Keratinocyte (primary cell): ENCODE measurements around the gene ANKRD39. TPM values are rescaled to one million over a fixed set of nuclear protein-coding genes. Genes with fewer than 3 reads are reported as not detected.

Experiments
- DNase-seq: peaks from one replicate; pipeline ENCODE4 v3.0.0-alpha.2; 2011; ENCODE audit warnings: low read depth, missing footprints, low spot score
- FAIRE-seq: peaks from 2 replicates; lab custom pipeline; 2011; peaks lifted over from hg19 to GRCh38; lab: Jason Lieb, UNC
- H2AFZ ChIP-seq: 2 replicates; pipeline ENCODE4 v1.6.0; 2012; ENCODE audit warnings: low read length, control low read depth, inconsistent platforms; ENCODE audit not compliant: control insufficient read depth
- H3K27ac ChIP-seq: 2 replicates; pipeline ENCODE4 v1.5.1; 2011; ENCODE audit warnings: low read length; ENCODE audit not compliant: control insufficient read depth, insufficient read depth
- H3K27me3 ChIP-seq: 3 replicates; pipeline ENCODE4 v1.6.0; 2011; ENCODE audit warnings: low read length; ENCODE audit not compliant: control insufficient read depth, insufficient read depth; ENCODE audit errors: extremely low read depth
- H3K36me3 ChIP-seq, 2 experiments: 2 replicates in 1 of 2; 3 replicates in 1 of 2; pipeline ENCODE4 v1.5.1; 2011; ENCODE audit warnings: low read length in 2 of 2, mild to moderate bottlenecking in 1 of 2; ENCODE audit not compliant: control insufficient read depth in 2 of 2, insufficient read depth in 2 of 2; ENCODE audit errors: extremely low read depth in 1 of 2
- H3K4me1 ChIP-seq: 3 replicates; pipeline ENCODE4 v1.5.1; 2011; ENCODE audit warnings: low read length; ENCODE audit not compliant: control insufficient read depth, insufficient read depth; ENCODE audit errors: extremely low read depth
- H3K4me2 ChIP-seq: 3 replicates; pipeline ENCODE4 v1.6.0; 2011; ENCODE audit warnings: low read depth, low read length; ENCODE audit not compliant: control insufficient read depth, insufficient read depth; ENCODE audit errors: extremely low read depth
- H3K4me3 ChIP-seq, 3 experiments: fragments of 200-600 bp in 1 of 3; sonication (generic) in 1 of 3; 2 replicates in 2 of 3; 3 replicates in 1 of 3; pipeline ENCODE4 v1.5.1; 2011 to 2016; ENCODE audit warnings: low read length in 3 of 3, mild to moderate bottlenecking in 3 of 3, control low read depth in 2 of 3, inconsistent platforms in 1 of 3, low read depth in 1 of 3, mixed read lengths in 1 of 3, mixed run types in 1 of 3, moderate library complexity in 1 of 3; ENCODE audit not compliant: control insufficient read depth in 2 of 3, insufficient read depth in 2 of 3; ENCODE audit errors: extremely low read depth in 1 of 3
- H3K79me2 ChIP-seq: 2 replicates; pipeline ENCODE4 v1.6.0; 2012; ENCODE audit warnings: low read length; ENCODE audit not compliant: control insufficient read depth, insufficient read depth
- H3K9ac ChIP-seq: 3 replicates; pipeline ENCODE4 v1.6.0; 2011; ENCODE audit warnings: low read length; ENCODE audit not compliant: control insufficient read depth, insufficient read depth; ENCODE audit errors: extremely low read depth
- H3K9me1 ChIP-seq: 3 replicates; pipeline ENCODE4 v1.6.0; 2011; ENCODE audit warnings: low read length; ENCODE audit not compliant: control insufficient read depth, insufficient read depth; ENCODE audit errors: extremely low read depth
- H3K9me3 ChIP-seq: 2 replicates; pipeline ENCODE4 v1.5.1; 2012; ENCODE audit warnings: low read depth, low read length; ENCODE audit not compliant: control insufficient read depth
- H4K20me1 ChIP-seq: 3 replicates; pipeline ENCODE4 v1.6.0; 2011; ENCODE audit warnings: low read length; ENCODE audit not compliant: control insufficient read depth, insufficient read depth; ENCODE audit errors: extremely low read depth
- EZH2 ChIP-seq: IDR thresholded peaks from one replicate; pipeline ENCODE4 v1.6.1; 2012; ENCODE audit warnings: inconsistent platforms, mild to moderate bottlenecking, low read length, moderate library complexity
- dilution Hi-C: fragments of 300-500 bp; cut with MboI; formaldehyde crosslinking; loops from one replicate; pipeline ENCODE4 v1.7.0; 2020; ENCODE audit warnings: low sequenced_read_pairs; ENCODE audit not compliant: extremely low pct_ligation_motif_present
- polyA plus RNA-seq, 5 experiments: library from polyadenylated mRNA; depleted of rRNA in 3 of 5; stranded (reverse) in 3 of 5; stranded (forward) in 1 of 5; unstranded in 1 of 5; fragments of >200 nt; gene quantifications; 1 replicate in 1 of 5; 2 replicates in 3 of 5; 3 replicates in 1 of 5; pipeline versions ENCODE4 v1.2.1 to v1.2.3, GENCODE V29; 2011 to 2012; ENCODE audit warnings: missing spikeins in 2 of 5, low read depth in 1 of 5, low replicate concordance in 1 of 5
- TF ChIP-seq, protein P1 (sequence below), 3 experiments: IDR thresholded peaks in 1 of 3; conservative IDR thresholded peaks in 1 of 3; optimal IDR thresholded peaks in 1 of 3; 2 replicates in 2 of 3; 3 replicates in 1 of 3; pipeline versions ENCODE3 to v1.5.1; 2011; ENCODE audit warnings: low read length in 3 of 3, mild to moderate bottlenecking in 3 of 3, moderate library complexity in 2 of 3, control low read depth in 1 of 3, inconsistent platforms in 1 of 3; ENCODE audit not compliant: insufficient read depth in 2 of 3; ENCODE audit errors: extremely low read depth in 1 of 3

Gene ANKRD39
- polyA plus RNA-seq, 1 donor (not counting 4 experiments of a cell fraction or from before 2014, with no cell fraction given) = 7.2 TPM

DNA sequence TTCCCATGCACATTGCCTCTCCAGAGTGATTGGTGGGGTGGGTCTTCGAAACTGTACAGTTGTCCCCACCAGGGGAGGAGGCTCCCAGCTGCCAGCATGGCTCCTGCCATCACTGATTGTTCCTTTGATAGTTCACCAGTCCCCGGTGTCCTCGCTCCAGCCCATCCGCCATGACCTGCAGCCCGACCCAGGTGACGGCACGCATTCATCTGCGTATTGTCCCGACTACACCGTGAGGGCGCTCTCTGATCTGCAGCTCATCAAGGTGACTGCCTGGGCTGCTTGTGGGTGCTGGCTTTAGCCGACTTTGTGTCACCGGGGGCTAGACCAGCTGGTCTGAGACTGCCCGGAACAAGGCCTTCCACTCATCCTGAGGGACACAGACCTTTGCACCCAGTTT lies 29.4 kb downstream of the ANKRD39 start:
- peaks cover 6 to 20% of the 10 kb centered on the region in 2 experiments for H3K36me3 ChIP-seq
- no peaks in the 10 kb centered on the region for H3K4me1 ChIP-seq
- TF ChIP-seq EZH2 = no peak
- TF ChIP-seq, protein P1, sequence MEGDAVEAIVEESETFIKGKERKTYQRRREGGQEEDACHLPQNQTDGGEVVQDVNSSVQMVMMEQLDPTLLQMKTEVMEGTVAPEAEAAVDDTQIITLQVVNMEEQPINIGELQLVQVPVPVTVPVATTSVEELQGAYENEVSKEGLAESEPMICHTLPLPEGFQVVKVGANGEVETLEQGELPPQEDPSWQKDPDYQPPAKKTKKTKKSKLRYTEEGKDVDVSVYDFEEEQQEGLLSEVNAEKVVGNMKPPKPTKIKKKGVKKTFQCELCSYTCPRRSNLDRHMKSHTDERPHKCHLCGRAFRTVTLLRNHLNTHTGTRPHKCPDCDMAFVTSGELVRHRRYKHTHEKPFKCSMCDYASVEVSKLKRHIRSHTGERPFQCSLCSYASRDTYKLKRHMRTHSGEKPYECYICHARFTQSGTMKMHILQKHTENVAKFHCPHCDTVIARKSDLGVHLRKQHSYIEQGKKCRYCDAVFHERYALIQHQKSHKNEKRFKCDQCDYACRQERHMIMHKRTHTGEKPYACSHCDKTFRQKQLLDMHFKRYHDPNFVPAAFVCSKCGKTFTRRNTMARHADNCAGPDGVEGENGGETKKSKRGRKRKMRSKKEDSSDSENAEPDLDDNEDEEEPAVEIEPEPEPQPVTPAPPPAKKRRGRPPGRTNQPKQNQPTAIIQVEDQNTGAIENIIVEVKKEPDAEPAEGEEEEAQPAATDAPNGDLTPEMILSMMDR (optimal IDR thresholded peaks at IDR 0.05 in 1 of 3, IDR thresholded peaks at IDR 0.05 in 1 of 3, conservative IDR thresholded peaks at IDR 0.05 in 1 of 3; ENCODE audit: extremely low read depth in 1 of 3, insufficient read depth in 2 of 3, low read length in 3 of 3) = no peak
- no peaks in the 10 kb centered on the region for H3K27me3 ChIP-seq
- H3K9me3 ChIP-seq = no peaks in the 10 kb centered on the region
- DNase-seq (no peak), FAIRE-seq (no peak)
- no peak overlapping the region for H3K4me3 ChIP-seq
- dilution Hi-C loops = no loop called here
- H3K79me2 ChIP-seq = no peaks in the 10 kb centered on the region
- H3K4me2 ChIP-seq = no peak overlapping the region
- H3K9me1 ChIP-seq = no peaks in the 10 kb centered on the region
- no peak overlapping the region for H3K9ac ChIP-seq
- no peaks in the 10 kb centered on the region for H4K20me1 ChIP-seq
- no peak overlapping the region for H2AFZ ChIP-seq
- H3K27ac ChIP-seq = no peak overlapping the region

DNA sequence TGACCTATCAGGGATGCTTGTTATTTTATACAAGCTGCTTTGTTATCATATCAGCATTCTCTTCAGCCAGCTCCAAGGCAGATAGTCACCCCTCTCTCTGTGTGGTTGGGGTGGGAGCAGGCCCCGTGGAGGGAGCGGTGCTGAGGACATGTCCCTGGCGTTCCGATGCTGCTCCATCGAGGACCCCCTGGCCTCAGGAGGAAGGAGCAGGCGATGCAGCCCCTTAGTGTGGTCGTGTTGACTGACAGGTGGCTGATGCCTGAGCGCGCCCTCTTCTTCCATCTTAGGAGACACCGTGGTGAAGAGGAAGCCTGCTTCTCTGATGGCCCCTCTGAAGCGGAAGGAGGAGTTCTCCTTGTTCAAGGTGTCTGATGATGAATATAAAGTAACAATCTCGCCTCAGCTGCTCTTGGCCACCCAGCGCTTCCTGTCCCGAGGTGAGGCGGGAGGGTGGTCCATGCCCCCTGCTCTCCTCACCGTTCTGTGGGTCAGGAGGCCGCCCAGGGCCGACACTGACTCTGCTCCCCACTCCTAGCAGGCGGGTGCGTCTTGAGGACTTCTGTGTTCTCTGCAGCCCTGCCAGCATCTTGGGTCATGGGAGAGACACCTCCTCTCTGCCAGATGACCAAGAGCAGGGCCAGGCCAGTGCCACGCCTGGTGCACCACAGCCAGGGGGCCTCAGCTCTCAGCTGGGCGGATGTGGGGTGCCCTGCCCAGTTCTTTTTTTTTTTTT lies 31.1 kb downstream of the ANKRD39 start:
- TF ChIP-seq EZH2 = no peak
- TF ChIP-seq, protein P1 (optimal IDR thresholded peaks at IDR 0.05 in 1 of 3, IDR thresholded peaks at IDR 0.05 in 1 of 3, conservative IDR thresholded peaks at IDR 0.05 in 1 of 3; ENCODE audit: extremely low read depth in 1 of 3, insufficient read depth in 2 of 3, low read length in 3 of 3) = no peak

More for the DNA sequence above, 31.1 kb downstream of the ANKRD39 start:
- H3K4me3 ChIP-seq = no peak overlapping the region
- no peaks in the 10 kb centered on the region for H3K9me1 ChIP-seq
- no peak overlapping the region for H2AFZ ChIP-seq
- DNase-seq (no peak), FAIRE-seq (no peak)
- no peak overlapping the region for H3K9ac ChIP-seq
- peaks cover 6 to 14% of the 10 kb centered on the region in 2 experiments for H3K36me3 ChIP-seq
- H3K9me3 ChIP-seq = no peaks in the 10 kb centered on the region
- H3K4me1 ChIP-seq = no peaks in the 10 kb centered on the region
- no peak overlapping the region for H3K27ac ChIP-seq
- no peaks in the 10 kb centered on the region for H3K79me2 ChIP-seq
- H4K20me1 ChIP-seq = no peaks in the 10 kb centered on the region
- H3K27me3 ChIP-seq = no peaks in the 10 kb centered on the region
- dilution Hi-C loops = no loop called here
- H3K4me2 ChIP-seq = no peak overlapping the region
